ENCODE measurements around the gene ZMYM5.
"Not testable (repeated sequence)": the region's sequence is repeated elsewhere in the genome, so short reads cannot be mapped to it uniquely, and the experiment has no call there.

Gene ZMYM5

GRCh38 chr13:19794631-19795030 lies 68.8 kb downstream of the ZMYM5 start:
- no peak for DNase-seq (ENCODE audit: low read depth)
- no peak for TF ChIP-seq CTCF (conservative IDR thresholded peaks at IDR 0.05; ENCODE audit: low read depth, low read length)
- no peak overlapping the region for H3K4me3 ChIP-seq (ENCODE audit: low read length)

- no peak overlapping the region for H3K4me3 ChIP-seq (ENCODE audit: low read length)
- DNase-seq (ENCODE audit: low read depth) = no peak
- no peak for TF ChIP-seq CTCF (conservative IDR thresholded peaks at IDR 0.05; ENCODE audit: low read depth, low read length)
Observed at GRCh38 chr13:19791953-19792537, 71.4 kb downstream of the ZMYM5 start.

- H3K4me3 ChIP-seq (ENCODE audit: low read length) = peak within 1 kb of the TSS; percentile 98
- peak; percentile 76 for DNase-seq (ENCODE audit: low read depth)
Observed at GRCh38 chr13:19782727-19783682, 80.4 kb downstream of the ZMYM5 start, which contains the start of gene PSPC1. Gene PSPC1, minus strand, starts transcription at chr13:19782945. Its CDS starts 188 bp downstream, at chr13:19782757.

- no peak for TF ChIP-seq CTCF (conservative IDR thresholded peaks at IDR 0.05; ENCODE audit: low read depth, low read length)
- peak overlapping the region; percentile 98 for H3K4me3 ChIP-seq (ENCODE audit: low read length)
- no peak for DNase-seq (ENCODE audit: low read depth)
Observed at GRCh38 chr13:19782049-19782726, 81.3 kb downstream of the ZMYM5 start.

DNA sequence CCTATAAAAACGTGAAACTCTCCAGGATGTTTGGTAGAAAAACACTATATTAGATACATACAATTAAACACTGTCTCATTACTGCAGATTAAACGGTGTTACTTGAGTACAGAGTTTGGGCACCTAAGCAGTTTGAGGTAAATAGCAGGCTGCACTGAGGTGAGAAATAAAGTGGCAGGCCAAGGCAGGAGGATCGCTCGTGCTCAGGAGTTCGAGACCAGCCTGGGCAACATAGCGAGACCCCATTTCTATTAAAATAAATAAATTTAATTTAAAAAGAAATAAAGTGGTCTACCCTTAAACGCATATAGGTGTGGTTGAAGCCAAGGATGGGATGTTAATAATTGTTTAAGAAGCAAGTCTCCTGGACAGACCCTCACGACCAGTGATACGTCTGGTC lies 81.9 kb downstream of the ZMYM5 start:
- no peak for DNase-seq (ENCODE audit: low read depth)
- TF ChIP-seq CTCF (conservative IDR thresholded peaks at IDR 0.05; ENCODE audit: low read depth, low read length) = no peak

DNA sequence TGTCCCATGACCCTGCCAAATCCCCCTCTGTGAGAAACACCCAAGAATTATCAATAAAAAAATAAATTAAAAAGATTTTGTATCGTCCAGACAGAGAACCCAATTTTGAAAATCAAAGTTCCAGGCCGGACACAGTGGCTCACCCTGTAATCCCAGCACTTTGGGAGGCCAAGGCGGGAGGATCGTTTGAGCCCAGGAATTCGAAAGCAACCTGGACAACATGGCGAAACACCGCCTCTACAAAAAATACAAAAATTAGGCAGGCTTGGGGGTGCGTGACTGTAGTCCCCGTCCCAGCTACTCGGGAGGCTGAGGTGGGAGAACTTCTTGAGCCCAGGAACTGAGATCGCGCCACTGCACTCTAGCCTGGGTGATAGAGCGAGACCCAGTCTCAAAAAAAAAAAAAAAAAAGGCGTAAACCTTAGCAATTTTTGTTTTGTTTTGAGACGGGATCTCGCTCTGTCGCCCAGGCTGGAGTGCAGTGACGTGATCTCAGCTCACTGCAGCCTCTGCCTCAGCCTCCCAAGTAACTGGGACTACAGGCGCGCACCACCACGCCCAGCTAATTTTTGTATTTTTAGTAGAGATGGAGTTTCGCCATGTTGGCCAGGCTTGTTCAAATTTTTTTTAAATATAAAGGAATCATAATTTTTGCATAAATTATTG lies 82.6 kb downstream of the ZMYM5 start:
- peak overlapping the region; percentile 98 for H3K4me3 ChIP-seq (ENCODE audit: low read length)
- not testable (repeated sequence) for DNase-seq (ENCODE audit: low read depth)

More for the DNA sequence above, 81.9 kb downstream of the ZMYM5 start:
- H3K4me3 ChIP-seq (ENCODE audit: low read length) = peak overlapping the region; percentile 98

Measured in retinal pigment epithelial cell (primary cell).